Stomach (tissue), 4 donors: Measurements from ENCODE around the gene AKT2.

Experiments used
- CTCF ChIP-seq, 7 experiments: fragments of 450-650 bp in 4 of 7; fragments of 200-600 bp in 3 of 7; sonication (generic) in 3 of 7; IDR thresholded peaks; one replicate each; pipeline ENCODE4 v1.5.1; 2016 to 2019; ENCODE audit warnings: antibody characterized with exemption in 7 of 7, control low read depth in 2 of 7, mild to moderate bottlenecking in 1 of 7
- EP300 ChIP-seq: sonication (generic); formaldehyde crosslinking; IDR thresholded peaks from one replicate; pipeline ENCODE4 v1.6.1; 2017; ENCODE audit warnings: antibody characterized with exemption
- POLR2A ChIP-seq, 4 donors: fragments of 450-650 bp; IDR thresholded peaks; one replicate each; pipeline ENCODE4 v1.6.1; 2016; ENCODE audit warnings: antibody characterized with exemption in 4 of 4, control low read depth in 2 of 4, mild to moderate bottlenecking in 1 of 4, moderate library complexity in 1 of 4

- TF ChIP-seq CTCF (IDR thresholded peaks at IDR 0.05) (no peak), POLR2A (IDR thresholded peaks at IDR 0.05) (no peak), EP300 (no peak)
Measured at GRCh38 chr19:40264314-40265054, 20.7 kb downstream of the AKT2 start.
